DMS153 (cell line): ENCODE results near the gene TJP2.
"Not testable (repeated sequence)": the region's sequence is repeated elsewhere in the genome, so short reads cannot be mapped to it uniquely, and the experiment has no call there.

Experiments used
- DNase-seq: peaks from one replicate; lab custom pipeline; 2025; lab: John Stamatoyannopoulos, UW

Gene TJP2

GRCh38 chr9:69293156-69293555 is 119.1 kb downstream of the TJP2 start:
- no peak for DNase-seq

GRCh38 chr9:69295872-69296552 is 121.9 kb downstream of the TJP2 start:
- DNase-seq = no peak

GRCh38 chr9:69297300-69297980 is 123.4 kb downstream of the TJP2 start:
- no peak for DNase-seq

- DNase-seq = no peak
Observed at GRCh38 chr9:69299315-69299714, 125.2 kb downstream of the TJP2 start.

- no peak for DNase-seq
Observed at GRCh38 chr9:69299826-69300225, 125.7 kb downstream of the TJP2 start.

GRCh38 chr9:69303331-69303730 is 129.3 kb downstream of the TJP2 start:
- no peak for DNase-seq

GRCh38 chr9:69306895-69307445 is 132.9 kb downstream of the TJP2 start:
- DNase-seq = not testable (repeated sequence)

- no peak for DNase-seq
Observed at GRCh38 chr9:69307446-69308205, 133.5 kb downstream of the TJP2 start.

GRCh38 chr9:69308206-69308931 is 134.3 kb downstream of the TJP2 start:
- no peak for DNase-seq

GRCh38 chr9:69313175-69313574 is 139.1 kb downstream of the TJP2 start:
- DNase-seq = no peak

GRCh38 chr9:69314547-69314946 is 140.5 kb downstream of the TJP2 start:
- no peak for DNase-seq

GRCh38 chr9:69317081-69317480 is 143.0 kb downstream of the TJP2 start:
- DNase-seq = no peak

- no peak for DNase-seq
Observed at GRCh38 chr9:69317894-69318293, 143.8 kb downstream of the TJP2 start.

- no peak for DNase-seq
Observed at GRCh38 chr9:69319324-69320025, 145.4 kb downstream of the TJP2 start.

- no peak for DNase-seq
Observed at GRCh38 chr9:69322256-69322655, 148.2 kb downstream of the TJP2 start.

GRCh38 chr9:69323861-69324260 is 149.8 kb downstream of the TJP2 start:
- DNase-seq = no peak
